Transverse colon (tissue), 4 donors: ENCODE data around the gene OR7G2. TPM values are rescaled to one million over a fixed set of nuclear protein-coding genes. Genes with fewer than 3 reads are reported as not detected.
A peak's percentile ranks its signal among the peaks of the same experiment; 100 is the strongest.
"Not testable (repeated sequence)": the region's sequence is repeated elsewhere in the genome, so short reads cannot be mapped to it uniquely, and the experiment has no call there.

Source experiments
- DNase-seq: peaks from one replicate; pipeline ENCODE4 v3.0.0-alpha.2; 2019
- H3K27ac ChIP-seq, 4 donors: fragments of 200-600 bp; sonication (generic); 2 replicates each; pipeline ENCODE4 v1.5.1; 2016 to 2018; ENCODE audit warnings: inconsistent platforms in 4 of 4
- H3K27me3 ChIP-seq: fragments of 200-600 bp; sonication (generic); 2 replicates; pipeline ENCODE4 v1.5.1; 2017; ENCODE audit warnings: inconsistent platforms
- H3K36me3 ChIP-seq, 4 donors: fragments of 200-600 bp; sonication (generic); 2 replicates each; pipeline ENCODE4 v1.5.1; 2017 to 2019; ENCODE audit warnings: inconsistent platforms in 4 of 4
- H3K4me1 ChIP-seq, 4 donors: fragments of 200-600 bp; sonication (generic); 2 replicates each; pipeline ENCODE4 v1.5.1; 2017 to 2020; ENCODE audit warnings: inconsistent platforms in 4 of 4
- H3K4me3 ChIP-seq, 4 donors: fragments of 200-600 bp; sonication (generic); 1 replicate in 1 of 4; 2 replicates in 3 of 4; pipeline versions ENCODE4 v1.5.1 to v1.6.1; 2017 to 2019; ENCODE audit warnings: inconsistent platforms in 4 of 4
- H3K9me3 ChIP-seq, 2 donors: fragments of 200-600 bp; sonication (generic); 2 replicates each; pipeline ENCODE4 v1.5.1; 2017 to 2019; ENCODE audit warnings: inconsistent platforms in 2 of 2
- EP300 ChIP-seq: sonication (generic); formaldehyde crosslinking; IDR thresholded peaks from one replicate; pipeline ENCODE4 v1.6.1; 2017; ENCODE audit warnings: antibody characterized with exemption, low read depth
- POLR2A ChIP-seq: fragments of 450-650 bp; IDR thresholded peaks from one replicate; pipeline ENCODE4 v1.6.1; 2016; ENCODE audit warnings: antibody characterized with exemption, mild to moderate bottlenecking, moderate library complexity
- POLR2AphosphoS5 ChIP-seq, 3 donors: sonication (generic); formaldehyde crosslinking; IDR thresholded peaks; one replicate each; pipeline ENCODE4 v1.6.1; 2016; ENCODE audit warnings: antibody characterized with exemption in 3 of 3
- WGBS, 2 donors: methylation state at CpG; one replicate each; pipeline ENCODE4 v1.1.5; 2018; ENCODE audit warnings: low coverage in 1 of 2; 5-methylcytosine and 5-hydroxymethylcytosine counted together
- in situ Hi-C, 4 donors: fragments of 200-750 bp; cut with MboI; loops; one replicate each; pipeline versions ENCODE4 v1.15.0 to v1.15.1; 2017; ENCODE audit warnings: low sequenced_read_pairs in 3 of 4, low pct_ligation_motif_present in 1 of 4, low pct_unique_long_range_greater_than_20kb in 1 of 4
- intact Hi-C: fragments of 100-400 bp; cut with DNase I; formaldehyde crosslinking; loops from one replicate; pipeline ENCODE4 v1.15.1; 2023; ENCODE audit warnings: low total_unique reads
- total RNA-seq, 4 donors: library from RNA; depleted of rRNA; stranded (reverse); fragments of >200 nt; gene quantifications; one replicate each; pipeline ENCODE4 v1.1.0, GENCODE V29; 2016
- TF ChIP-seq, protein P1 (sequence below), 5 experiments: fragments of 200-600 bp in 3 of 5; fragments of 450-650 bp in 2 of 5; sonication (generic) in 3 of 5; IDR thresholded peaks; 1 replicate in 2 of 5; 2 replicates in 3 of 5; pipeline ENCODE4 v1.5.1; 2016 to 2017; ENCODE audit warnings: antibody characterized with exemption in 5 of 5, inconsistent platforms in 3 of 5, mild to moderate bottlenecking in 2 of 5, moderate library complexity in 1 of 5

Gene OR7G2
- total RNA-seq, 4 donors from 2014 or later: not detected

DNA sequence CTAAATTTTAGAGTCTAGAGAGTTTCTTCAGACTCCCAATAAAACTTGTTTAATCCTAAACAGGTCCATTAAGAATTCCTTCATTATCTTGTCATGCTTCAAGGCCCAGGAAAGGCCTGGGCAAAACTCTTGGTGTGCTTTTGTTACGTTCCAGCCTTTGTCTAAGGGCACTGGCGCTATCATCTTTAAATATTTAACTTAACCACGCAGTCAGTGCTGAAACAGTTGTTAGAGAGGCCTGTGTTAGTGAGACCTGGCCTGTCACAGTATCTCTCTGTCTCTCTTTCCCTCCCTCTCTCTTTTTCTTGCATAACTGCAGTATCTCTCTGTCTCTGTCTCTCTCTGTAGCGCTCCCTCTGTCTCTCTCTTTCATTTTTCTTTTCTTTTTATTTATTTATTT, 28.6 kb downstream of the OR7G2 start:
- Histone ChIP-seq H3K27me3 (no peaks in the 10 kb centered on the region), H3K27ac (peak overlapping the region in 1 of 4 donors; percentile 12), H3K4me3 (no peak overlapping the region), H3K36me3 (no peaks in the 10 kb centered on the region), H3K4me1 (peaks cover 0 to 11% (median 7%) of the 10 kb centered on the region in 4 donors), H3K9me3 (no peaks in the 10 kb centered on the region)
- TF ChIP-seq EP300 (no peak), POLR2A (no peak), POLR2AphosphoS5 (IDR thresholded peaks at IDR 0.05) (no peak)
- TF ChIP-seq, protein P1, sequence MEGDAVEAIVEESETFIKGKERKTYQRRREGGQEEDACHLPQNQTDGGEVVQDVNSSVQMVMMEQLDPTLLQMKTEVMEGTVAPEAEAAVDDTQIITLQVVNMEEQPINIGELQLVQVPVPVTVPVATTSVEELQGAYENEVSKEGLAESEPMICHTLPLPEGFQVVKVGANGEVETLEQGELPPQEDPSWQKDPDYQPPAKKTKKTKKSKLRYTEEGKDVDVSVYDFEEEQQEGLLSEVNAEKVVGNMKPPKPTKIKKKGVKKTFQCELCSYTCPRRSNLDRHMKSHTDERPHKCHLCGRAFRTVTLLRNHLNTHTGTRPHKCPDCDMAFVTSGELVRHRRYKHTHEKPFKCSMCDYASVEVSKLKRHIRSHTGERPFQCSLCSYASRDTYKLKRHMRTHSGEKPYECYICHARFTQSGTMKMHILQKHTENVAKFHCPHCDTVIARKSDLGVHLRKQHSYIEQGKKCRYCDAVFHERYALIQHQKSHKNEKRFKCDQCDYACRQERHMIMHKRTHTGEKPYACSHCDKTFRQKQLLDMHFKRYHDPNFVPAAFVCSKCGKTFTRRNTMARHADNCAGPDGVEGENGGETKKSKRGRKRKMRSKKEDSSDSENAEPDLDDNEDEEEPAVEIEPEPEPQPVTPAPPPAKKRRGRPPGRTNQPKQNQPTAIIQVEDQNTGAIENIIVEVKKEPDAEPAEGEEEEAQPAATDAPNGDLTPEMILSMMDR (IDR thresholded peaks at IDR 0.05): no peak
- no peak for DNase-seq
- WGBS, 2 donors: 58 to 69% methylated on average over 4 of the region's 4 CpGs
- intact Hi-C loops: no loop called here
- in situ Hi-C loops: loop anchor here (10.0 to 25.0 kb wide), 2 partner anchors 416 to 424 kb away; no protein-coding TSS in a partner anchor

DNA sequence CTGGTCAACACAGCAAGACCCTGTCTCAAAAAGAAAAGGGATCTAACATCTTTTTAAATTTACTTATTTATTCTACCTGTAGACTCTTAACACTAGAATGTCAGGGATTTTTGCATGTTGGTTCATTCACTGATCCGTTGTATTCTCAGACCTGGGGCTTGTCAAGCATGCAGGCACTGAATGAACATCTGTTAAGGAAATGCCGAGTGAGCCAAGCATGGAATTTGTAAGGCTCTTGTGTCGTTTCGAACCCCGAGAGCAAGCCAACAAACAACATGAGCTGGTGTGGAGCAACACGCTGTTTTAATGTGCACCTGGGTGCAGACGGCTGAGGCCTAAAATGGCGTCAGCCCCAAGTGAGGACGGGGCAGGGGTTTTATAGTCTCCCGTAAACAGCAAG, 30.4 kb downstream of the OR7G2 start:
- Histone ChIP-seq H3K36me3 (no peaks in the 10 kb centered on the region), H3K9me3 (no peaks in the 10 kb centered on the region), H3K4me3 (no peak overlapping the region), H3K27me3 (no peaks in the 10 kb centered on the region), H3K4me1 (peaks cover 0 to 11% (median 7%) of the 10 kb centered on the region in 4 donors), H3K27ac (no peak overlapping the region)
- no peak for TF ChIP-seq POLR2A
- WGBS, 2 donors: 75 to 82% methylated on average over 5 to 10 of the region's 10 CpGs
- in situ Hi-C loops: loop anchor here (10.0 to 25.0 kb wide), 2 partner anchors 415 to 422 kb away; no protein-coding TSS in a partner anchor
- DNase-seq: no peak
- intact Hi-C loops: no loop called here

DNA sequence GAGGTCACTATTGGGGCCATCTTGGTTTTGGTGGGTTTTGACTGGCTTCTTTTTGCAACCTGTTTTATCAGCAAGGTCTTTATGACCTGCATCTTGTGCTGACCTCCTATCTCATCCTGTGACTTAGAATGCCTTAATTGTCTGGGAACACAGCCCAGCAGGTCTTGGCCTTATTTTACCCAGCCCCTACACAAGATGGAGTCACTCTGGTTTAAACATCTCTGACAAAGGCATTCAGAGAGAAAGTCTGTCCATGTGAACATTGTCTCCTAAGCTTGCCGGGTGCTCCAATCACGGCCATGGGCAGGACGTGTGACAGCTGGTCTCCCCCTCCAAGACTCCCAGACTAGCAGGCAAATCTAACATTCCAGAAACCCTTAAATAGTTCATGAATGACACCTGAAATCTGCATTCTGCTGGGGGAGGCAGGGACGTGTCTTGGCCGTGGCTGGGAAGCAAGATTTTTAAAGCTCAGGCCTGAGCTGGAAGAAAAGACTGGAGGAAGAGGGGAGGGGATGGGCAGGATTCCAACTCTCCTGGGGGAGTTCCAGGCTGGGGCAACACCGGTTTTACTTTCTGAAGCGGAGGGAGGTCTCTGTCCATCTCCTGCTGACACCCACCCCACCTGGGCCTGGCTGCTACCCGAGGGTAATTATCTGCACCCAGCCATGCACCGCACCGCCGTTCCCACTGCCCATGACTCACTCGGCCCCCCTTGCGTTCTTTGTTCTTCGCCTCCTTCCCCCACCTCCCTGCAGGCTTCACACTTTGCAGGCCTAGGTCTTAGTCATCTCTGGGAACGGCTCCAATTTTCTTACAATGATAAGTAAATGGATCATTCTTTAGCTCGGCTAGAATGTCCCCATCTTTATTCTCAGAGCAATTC, 32.0 kb downstream of the OR7G2 start:
- in situ Hi-C loops (loop anchor here (10.0 to 25.0 kb wide), 2 partner anchors 413 to 421 kb away; no protein-coding TSS in a partner anchor), intact Hi-C loops (no loop called here)
- Histone ChIP-seq H3K36me3 (no peaks in the 10 kb centered on the region), H3K9me3 (no peaks in the 10 kb centered on the region), H3K4me1 (peaks cover 0 to 11% (median 7%) of the 10 kb centered on the region in 4 donors), H3K4me3 (no peak overlapping the region), H3K27me3 (no peaks in the 10 kb centered on the region), H3K27ac (peak overlapping the region; percentile 19 to 71 (median 54))
- TF ChIP-seq, protein P1 (IDR thresholded peaks at IDR 0.05): no peak
- peak in 2 of 3 donors; percentile 10 to 33 for TF ChIP-seq POLR2AphosphoS5 (IDR thresholded peaks at IDR 0.05)
- DNase-seq: peak; percentile 50
- WGBS, 2 donors: 20 to 30% methylated on average over 5 to 16 of the region's 16 CpGs

DNA sequence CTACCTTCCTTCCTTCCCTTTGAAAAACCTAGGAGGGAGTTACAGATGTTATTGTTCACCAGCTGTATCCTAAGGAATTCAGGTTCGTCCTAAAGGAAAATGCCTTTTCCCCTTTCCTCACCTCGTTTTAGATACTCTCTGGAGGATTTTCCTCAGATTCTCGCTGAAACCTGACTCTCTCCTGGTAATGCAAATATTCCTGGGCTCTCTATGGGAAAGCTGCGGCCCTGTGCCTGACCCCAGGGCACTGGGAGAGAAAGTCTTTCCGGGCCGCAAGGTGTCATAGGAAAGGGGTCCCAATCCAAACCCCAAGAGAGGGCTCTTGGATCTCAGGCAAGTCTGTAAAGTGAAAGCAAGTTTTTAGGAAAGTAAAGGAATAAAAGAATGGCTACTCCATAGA, 33.5 kb downstream of the OR7G2 start:
- WGBS, 2 donors: 65 to 67% methylated on average over 3 to 6 of the region's 6 CpGs
- no peak for DNase-seq
- H3K4me1 ChIP-seq: peaks cover 0 to 11% (median 7%) of the 10 kb centered on the region in 4 donors
- no peaks in the 10 kb centered on the region for H3K9me3 ChIP-seq
- no peaks in the 10 kb centered on the region for H3K36me3 ChIP-seq
- in situ Hi-C loops (loop anchor here in 1 of 4 donors (10.0 kb wide), 1 partner anchor 419 kb away; no protein-coding TSS in a partner anchor), intact Hi-C loops (no loop called here)
- H3K4me3 ChIP-seq: no peak overlapping the region
- no peak overlapping the region for H3K27ac ChIP-seq
- TF ChIP-seq, protein P1 (IDR thresholded peaks at IDR 0.05): no peak
- TF ChIP-seq POLR2AphosphoS5 (IDR thresholded peaks at IDR 0.05): no peak
- no peak for TF ChIP-seq POLR2A
- TF ChIP-seq EP300: no peak
- no peaks in the 10 kb centered on the region for H3K27me3 ChIP-seq

DNA sequence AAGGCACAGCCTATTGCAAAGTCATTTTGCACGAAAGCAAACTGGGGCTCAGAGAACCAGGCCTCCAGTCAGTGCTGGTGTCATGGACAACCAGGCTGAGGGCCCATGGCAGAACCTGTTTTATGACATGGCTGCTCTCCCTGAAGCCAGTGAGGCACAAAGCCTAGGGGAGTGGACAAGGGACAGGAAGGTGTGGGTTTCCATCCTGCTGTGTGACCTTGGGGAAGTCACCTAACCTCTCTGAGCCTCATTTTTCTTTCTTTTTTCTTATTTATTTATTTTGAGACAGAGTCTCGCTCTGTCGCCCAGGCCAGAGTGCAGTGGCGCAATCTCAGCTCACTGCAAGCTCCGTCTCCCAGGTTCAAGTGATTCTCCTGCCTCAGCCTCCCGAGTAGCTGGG, 35.6 kb downstream of the OR7G2 start:
- DNase-seq, H3K27me3 ChIP-seq, H3K4me3 ChIP-seq, intact Hi-C loops, H3K9me3 ChIP-seq, H3K27ac ChIP-seq, H3K36me3 ChIP-seq: not testable (repeated sequence)
- in situ Hi-C loops: loop anchor here in 1 of 4 donors (10.0 kb wide), 1 partner anchor 417 kb away; no protein-coding TSS in a partner anchor
- H3K4me1 ChIP-seq: peaks cover 0 to 11% (median 7%) of the 10 kb centered on the region in 4 donors
- 93% methylated on average over 6 of the region's 6 CpGs; no CpG with 5 or more reads in 1 of the 2 donors for WGBS, 2 donors
